ENCODE results near the gene SRGAP3.

SRGAP3 gene

GRCh38 chr3:9143184-9143583 is 106.3 kb downstream of the SRGAP3 start:
- DNase-seq (ENCODE audit: low spot score), result no peak
- Histone ChIP-seq H3K4me3 (ENCODE audit: severe bottlenecking) (no peak overlapping the region), H3K4me1 (ENCODE audit: insufficient read depth, poor library complexity, severe bottlenecking) (peaks cover 22% of the 10 kb centered on the region), H3K9me3 (ENCODE audit: severe bottlenecking) (no peaks in the 10 kb centered on the region), H3K27ac (ENCODE audit: poor library complexity, severe bottlenecking) (peak overlapping the region; percentile 67), H3K27me3 (ENCODE audit: insufficient read depth, poor library complexity, severe bottlenecking) (no peaks in the 10 kb centered on the region), H3K36me3 (ENCODE audit: low read depth) (no peaks in the 10 kb centered on the region)
- ATAC-seq (ENCODE audit: low read depth), result no peak
- TF ChIP-seq CTCF (IDR thresholded peaks at IDR 0.05; ENCODE audit: poor library complexity, severe bottlenecking), result no peak

DNA sequence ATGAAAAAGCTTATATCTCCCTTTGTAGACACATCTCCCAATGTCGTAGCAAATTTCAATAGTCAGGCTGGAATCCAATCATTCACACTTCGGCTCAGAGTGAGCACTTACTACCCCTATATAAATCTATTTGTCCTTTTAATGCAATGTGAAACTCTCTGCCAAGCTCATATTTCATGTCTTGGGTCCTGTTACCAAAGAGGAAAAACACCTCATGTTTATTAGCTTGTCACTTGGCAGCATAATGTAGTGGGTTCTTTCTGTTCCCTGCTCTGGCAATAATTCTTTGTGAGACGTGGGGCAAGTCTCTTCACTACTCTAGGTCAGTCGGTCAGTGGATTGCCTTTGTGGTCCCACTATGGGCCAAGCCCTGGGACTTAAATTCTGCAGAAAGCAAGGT is 107.1 kb downstream of the SRGAP3 start:
- DNase-seq (ENCODE audit: low spot score) (no peak), ATAC-seq (ENCODE audit: low read depth) (peak; percentile 72)
- Histone ChIP-seq H3K36me3 (ENCODE audit: low read depth) (no peaks in the 10 kb centered on the region), H3K4me3 (ENCODE audit: severe bottlenecking) (no peak overlapping the region), H3K4me1 (ENCODE audit: insufficient read depth, poor library complexity, severe bottlenecking) (peaks cover 14% of the 10 kb centered on the region), H3K9me3 (ENCODE audit: severe bottlenecking) (no peaks in the 10 kb centered on the region), H3K27ac (ENCODE audit: poor library complexity, severe bottlenecking) (peak overlapping the region; percentile 67), H3K27me3 (ENCODE audit: insufficient read depth, poor library complexity, severe bottlenecking) (no peaks in the 10 kb centered on the region)
- no peak for TF ChIP-seq CTCF (IDR thresholded peaks at IDR 0.05; ENCODE audit: poor library complexity, severe bottlenecking)

- Histone ChIP-seq H3K27me3 (ENCODE audit: insufficient read depth, poor library complexity, severe bottlenecking) (no peaks in the 10 kb centered on the region), H3K4me3 (ENCODE audit: severe bottlenecking) (no peak overlapping the region), H3K36me3 (ENCODE audit: low read depth) (no peaks in the 10 kb centered on the region), H3K27ac (ENCODE audit: poor library complexity, severe bottlenecking) (peak overlapping the region; percentile 67), H3K9me3 (ENCODE audit: severe bottlenecking) (no peaks in the 10 kb centered on the region), H3K4me1 (ENCODE audit: insufficient read depth, poor library complexity, severe bottlenecking) (peaks cover 13% of the 10 kb centered on the region)
- ATAC-seq (ENCODE audit: low read depth) (peak; percentile 70), DNase-seq (ENCODE audit: low spot score) (no peak)
- no peak for TF ChIP-seq CTCF (IDR thresholded peaks at IDR 0.05; ENCODE audit: poor library complexity, severe bottlenecking)
Observed at GRCh38 chr3:9141928-9142289, 107.5 kb downstream of the SRGAP3 start.

GRCh38 chr3:9139366-9139765 is 110.1 kb downstream of the SRGAP3 start:
- no peak for TF ChIP-seq CTCF (IDR thresholded peaks at IDR 0.05; ENCODE audit: poor library complexity, severe bottlenecking)
- DNase-seq (ENCODE audit: low spot score) (no peak), ATAC-seq (ENCODE audit: low read depth) (no peak)
- Histone ChIP-seq H3K9me3 (ENCODE audit: severe bottlenecking) (no peaks in the 10 kb centered on the region), H3K4me1 (ENCODE audit: insufficient read depth, poor library complexity, severe bottlenecking) (peaks cover 13% of the 10 kb centered on the region), H3K27ac (ENCODE audit: poor library complexity, severe bottlenecking) (no peak overlapping the region), H3K36me3 (ENCODE audit: low read depth) (no peaks in the 10 kb centered on the region), H3K27me3 (ENCODE audit: insufficient read depth, poor library complexity, severe bottlenecking) (no peaks in the 10 kb centered on the region), H3K4me3 (ENCODE audit: severe bottlenecking) (no peak overlapping the region)

- no peaks in the 10 kb centered on the region for H3K36me3 ChIP-seq (ENCODE audit: low read depth)
- DNase-seq (ENCODE audit: low spot score), result no peak
- TF ChIP-seq CTCF (IDR thresholded peaks at IDR 0.05; ENCODE audit: poor library complexity, severe bottlenecking), result no peak
- H3K4me1 ChIP-seq (ENCODE audit: insufficient read depth, poor library complexity, severe bottlenecking), result peaks cover 13% of the 10 kb centered on the region
- no peak for ATAC-seq (ENCODE audit: low read depth)
- no peak overlapping the region for H3K4me3 ChIP-seq (ENCODE audit: severe bottlenecking)
- no peaks in the 10 kb centered on the region for H3K9me3 ChIP-seq (ENCODE audit: severe bottlenecking)
- H3K27me3 ChIP-seq (ENCODE audit: insufficient read depth, poor library complexity, severe bottlenecking), result no peaks in the 10 kb centered on the region
- no peak overlapping the region for H3K27ac ChIP-seq (ENCODE audit: poor library complexity, severe bottlenecking)
Observed at GRCh38 chr3:9137676-9138075, 111.8 kb downstream of the SRGAP3 start.
